CD14-positive monocyte (primary cell): ENCODE results near the gene ENTREP1. TPM values are rescaled to one million over a fixed set of nuclear protein-coding genes. Genes with fewer than 3 reads are reported as not detected.

Experiments
- DNase-seq, 3 donors: peaks; one replicate each; pipeline ENCODE4 v3.0.0-alpha.2; 2011 to 2022
- H2AFZ ChIP-seq: 2 replicates; pipeline ENCODE4 v1.6.0; 2012; ENCODE audit warnings: mild to moderate bottlenecking, low read depth, low read length, inconsistent platforms; ENCODE audit not compliant: insufficient read depth, poor library complexity, severe bottlenecking
- H3K27ac ChIP-seq, 2 donors: 1 replicate in 1 of 2; 2 replicates in 1 of 2; pipeline ENCODE4 v1.5.1; 2012 to 2013; ENCODE audit warnings: low read length in 2 of 2, control low read depth in 1 of 2, inconsistent platforms in 1 of 2, low read depth in 1 of 2, mild to moderate bottlenecking in 1 of 2
- H3K27me3 ChIP-seq, 2 donors: one replicate each; pipeline versions ENCODE4 v1.6.0 to v1.6.1; 2011 to 2013; ENCODE audit warnings: low read length in 2 of 2; ENCODE audit not compliant: control insufficient read depth in 2 of 2, insufficient read depth in 2 of 2
- H3K36me3 ChIP-seq, 2 donors: replicated peaks in 1 of 2; 1 replicate in 1 of 2; 2 replicates in 1 of 2; pipeline versions ENCODE4 v1.5.1 to v1.6.1; 2012 to 2013; ENCODE audit warnings: low read length in 2 of 2, control low read depth in 1 of 2, inconsistent platforms in 1 of 2, mild to moderate bottlenecking in 1 of 2; ENCODE audit not compliant: insufficient read depth in 2 of 2, control insufficient read depth in 1 of 2
- H3K4me1 ChIP-seq, 2 donors: 1 replicate in 1 of 2; 2 replicates in 1 of 2; pipeline versions ENCODE4 v1.5.1 to v1.6.1; 2012 to 2013; ENCODE audit warnings: low read length in 2 of 2, control low read depth in 1 of 2, inconsistent platforms in 1 of 2, mild to moderate bottlenecking in 1 of 2, moderate library complexity in 1 of 2; ENCODE audit not compliant: insufficient read depth in 2 of 2, control insufficient read depth in 1 of 2
- H3K4me2 ChIP-seq: replicated peaks from 2 replicates; pipeline ENCODE3; 2012; ENCODE audit warnings: low read length, moderate library complexity, mild to moderate bottlenecking; ENCODE audit not compliant: poor library complexity, severe bottlenecking; ENCODE audit errors: extremely low read depth
- H3K4me3 ChIP-seq, 3 experiments: fragments of 200-600 bp in 1 of 3; sonication (generic) in 1 of 3; replicated peaks in 1 of 3; 1 replicate in 2 of 3; 2 replicates in 1 of 3; pipeline ENCODE4 v1.5.1; 2011 to 2013; ENCODE audit warnings: low read length in 3 of 3, mild to moderate bottlenecking in 3 of 3, control low read depth in 2 of 3, low read depth in 2 of 3, inconsistent platforms in 1 of 3, moderate library complexity in 1 of 3
- H3K79me2 ChIP-seq: 2 replicates; pipeline ENCODE4 v1.6.0; 2012; ENCODE audit warnings: mild to moderate bottlenecking, control low read depth, inconsistent platforms, low read length, moderate library complexity; ENCODE audit not compliant: insufficient read depth
- H3K9ac ChIP-seq: 2 replicates; pipeline ENCODE4 v1.6.0; 2017; ENCODE audit warnings: low read length, mild to moderate bottlenecking; ENCODE audit not compliant: insufficient read depth, poor library complexity, severe bottlenecking
- H3K9me3 ChIP-seq, 2 donors: replicated peaks in 1 of 2; 1 replicate in 1 of 2; 2 replicates in 1 of 2; pipeline versions ENCODE4 v1.5.1 to v1.6.1; 2012 to 2013; ENCODE audit warnings: low read length in 2 of 2, control low read depth in 1 of 2; ENCODE audit not compliant: control insufficient read depth in 1 of 2, insufficient read depth in 1 of 2
- H4K20me1 ChIP-seq: 2 replicates; pipeline ENCODE4 v1.6.0; 2012; ENCODE audit warnings: mild to moderate bottlenecking, low read length, control low read depth, moderate library complexity; ENCODE audit not compliant: insufficient read depth
- H3K27ac Mint-ChIP-seq, 7 donors: one replicate each; pipeline ENCODE4 v1.8.0; 2020; ENCODE audit warnings: mild to moderate bottlenecking in 7 of 7, mixed read lengths in 7 of 7, moderate library complexity in 6 of 7, inconsistent platforms in 2 of 7
- H3K27me3 Mint-ChIP-seq, 3 donors: one replicate each; pipeline ENCODE4 v1.8.0; 2021 to 2022; ENCODE audit warnings: low read depth in 3 of 3, mild to moderate bottlenecking in 3 of 3, mixed read lengths in 3 of 3, moderate library complexity in 3 of 3, inconsistent platforms in 1 of 3
- H3K36me3 Mint-ChIP-seq, 2 donors: one replicate each; pipeline ENCODE4 v1.8.0; 2020; ENCODE audit warnings: mixed read lengths in 2 of 2, inconsistent platforms in 1 of 2, mild to moderate bottlenecking in 1 of 2
- H3K4me1 Mint-ChIP-seq: one replicate; pipeline ENCODE4 v1.8.0; 2020; ENCODE audit warnings: mild to moderate bottlenecking, mixed read lengths
- H3K4me3 Mint-ChIP-seq, 2 donors: one replicate each; pipeline ENCODE4 v1.8.0; 2020; ENCODE audit warnings: mild to moderate bottlenecking in 2 of 2, mixed read lengths in 2 of 2, moderate library complexity in 1 of 2
- H3K9me3 Mint-ChIP-seq, 7 donors: one replicate each; pipeline ENCODE4 v1.8.0; 2020 to 2022; ENCODE audit warnings: mixed read lengths in 7 of 7, mild to moderate bottlenecking in 6 of 7, moderate library complexity in 6 of 7, inconsistent platforms in 2 of 7
- WGBS: methylation state at CpG from one replicate; pipeline ENCODE4 v1.1.5; 2013; ENCODE audit warnings: missing lambda C conversion rate; ENCODE audit not compliant: insufficient coverage; 5-methylcytosine and 5-hydroxymethylcytosine counted together
- intact Hi-C, 2 donors: fragments of 100-400 bp; cut with micrococcal nuclease; formaldehyde crosslinking; loops; one replicate each; pipeline versions ENCODE4 v1.15.0 to v1.15.1; 2023
- polyA plus RNA-seq, 3 donors: library from polyadenylated mRNA; depleted of rRNA in 1 of 3; unstranded in 2 of 3; stranded (reverse) in 1 of 3; fragments of 300-500 nt in 2 of 3; fragments of >200 nt in 1 of 3; fragmentation: Illumina TruSeq in 2 of 3; gene quantifications; 1 replicate in 2 of 3; 2 replicates in 1 of 3; pipeline ENCODE4 v1.2.3, GENCODE V29; 2012 to 2021
- TF ChIP-seq, protein P1 (sequence below): fragments of 200-600 bp; IDR thresholded peaks from one replicate; pipeline ENCODE4 v1.8.0; 2022; ENCODE audit warnings: antibody characterized with exemption, mild to moderate bottlenecking

The ENTREP1 gene
- polyA plus RNA-seq, 3 donors = not detected

DNA sequence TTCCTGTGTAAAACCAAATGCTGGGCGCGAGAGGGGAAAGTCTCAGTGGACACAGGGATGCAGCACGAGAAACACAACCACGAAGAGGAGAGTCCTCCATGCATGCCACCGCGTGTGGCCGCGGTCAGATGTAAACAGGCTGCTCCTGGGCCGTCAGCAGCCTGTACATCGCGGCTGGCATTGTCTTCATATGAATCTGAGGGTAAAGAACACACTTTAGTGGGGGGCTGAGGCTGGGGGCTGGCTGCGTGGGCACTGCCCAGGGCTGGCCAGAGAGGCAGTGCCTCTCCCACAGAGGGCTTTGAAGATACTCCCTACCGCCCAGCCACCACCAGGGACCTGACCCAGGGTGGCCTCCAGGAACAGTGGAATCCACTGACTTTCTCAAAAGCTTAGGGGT lies 106.2 kb downstream of the ENTREP1 start:
- 95% methylated on average over 11 of the region's 13 CpGs for WGBS
- H3K27ac ChIP-seq = no peak overlapping the region
- no peak for DNase-seq
- H3K79me2 ChIP-seq = no peaks in the 10 kb centered on the region
- H3K36me3 ChIP-seq = no peaks in the 10 kb centered on the region
- TF ChIP-seq, protein P1, sequence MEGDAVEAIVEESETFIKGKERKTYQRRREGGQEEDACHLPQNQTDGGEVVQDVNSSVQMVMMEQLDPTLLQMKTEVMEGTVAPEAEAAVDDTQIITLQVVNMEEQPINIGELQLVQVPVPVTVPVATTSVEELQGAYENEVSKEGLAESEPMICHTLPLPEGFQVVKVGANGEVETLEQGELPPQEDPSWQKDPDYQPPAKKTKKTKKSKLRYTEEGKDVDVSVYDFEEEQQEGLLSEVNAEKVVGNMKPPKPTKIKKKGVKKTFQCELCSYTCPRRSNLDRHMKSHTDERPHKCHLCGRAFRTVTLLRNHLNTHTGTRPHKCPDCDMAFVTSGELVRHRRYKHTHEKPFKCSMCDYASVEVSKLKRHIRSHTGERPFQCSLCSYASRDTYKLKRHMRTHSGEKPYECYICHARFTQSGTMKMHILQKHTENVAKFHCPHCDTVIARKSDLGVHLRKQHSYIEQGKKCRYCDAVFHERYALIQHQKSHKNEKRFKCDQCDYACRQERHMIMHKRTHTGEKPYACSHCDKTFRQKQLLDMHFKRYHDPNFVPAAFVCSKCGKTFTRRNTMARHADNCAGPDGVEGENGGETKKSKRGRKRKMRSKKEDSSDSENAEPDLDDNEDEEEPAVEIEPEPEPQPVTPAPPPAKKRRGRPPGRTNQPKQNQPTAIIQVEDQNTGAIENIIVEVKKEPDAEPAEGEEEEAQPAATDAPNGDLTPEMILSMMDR = no peak
- no peaks in the 10 kb centered on the region for H3K4me1 ChIP-seq
- no peaks in the 10 kb centered on the region for H3K27me3 ChIP-seq
- no peak overlapping the region for H3K9ac ChIP-seq
- peaks cover 0 to 2% (median 0%) of the 10 kb centered on the region in 7 donors for H3K9me3 Mint-ChIP-seq
- H3K27ac Mint-ChIP-seq = no peak overlapping the region
- no peak overlapping the region for H2AFZ ChIP-seq
- no peaks in the 10 kb centered on the region for H4K20me1 ChIP-seq
- no peaks in the 10 kb centered on the region for H3K36me3 Mint-ChIP-seq
- no peak overlapping the region for H3K4me2 ChIP-seq
- peaks cover 0 to 1% (median 1%) of the 10 kb centered on the region in 3 donors for H3K27me3 Mint-ChIP-seq
- no peaks in the 10 kb centered on the region for H3K4me1 Mint-ChIP-seq
- no peaks in the 10 kb centered on the region for H3K9me3 ChIP-seq
- no peak overlapping the region for H3K4me3 ChIP-seq
- H3K4me3 Mint-ChIP-seq = no peak overlapping the region
- intact Hi-C loops = no loop called here

DNA sequence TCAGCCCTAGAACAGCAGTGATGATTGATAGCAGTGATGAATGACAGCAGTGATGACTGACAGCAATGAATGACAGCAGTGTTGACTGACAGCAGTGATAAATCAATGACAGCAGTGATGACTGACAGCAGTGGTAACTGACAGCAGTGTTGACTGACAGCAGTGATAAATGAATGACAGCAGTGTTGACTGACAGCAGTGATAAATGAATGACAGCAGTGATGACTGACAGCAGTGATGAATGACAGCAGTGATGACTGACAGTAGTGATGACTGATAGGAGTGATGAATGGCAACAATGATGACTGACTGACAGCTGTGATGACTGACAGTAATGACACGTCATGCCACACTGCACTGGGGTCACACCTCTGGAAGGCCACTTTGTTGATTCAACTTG lies 106.8 kb downstream of the ENTREP1 start:
- intact Hi-C loops = no loop called here
- H2AFZ ChIP-seq = no peak overlapping the region

More for the DNA sequence above, 106.8 kb downstream of the ENTREP1 start:
- Mint-ChIP-seq H3K27ac (no peak overlapping the region), H3K4me1 (no peaks in the 10 kb centered on the region), H3K4me3 (no peak overlapping the region), H3K9me3 (peaks cover 0 to 2% (median 0%) of the 10 kb centered on the region in 7 donors), H3K36me3 (no peaks in the 10 kb centered on the region), H3K27me3 (peaks cover 0 to 1% (median 1%) of the 10 kb centered on the region in 3 donors)
- Histone ChIP-seq H3K4me1 (no peaks in the 10 kb centered on the region), H3K36me3 (no peaks in the 10 kb centered on the region), H3K9ac (no peak overlapping the region), H3K27me3 (no peaks in the 10 kb centered on the region), H3K79me2 (no peaks in the 10 kb centered on the region), H3K4me3 (no peak overlapping the region), H3K9me3 (no peaks in the 10 kb centered on the region), H3K4me2 (no peak overlapping the region), H3K27ac (no peak overlapping the region), H4K20me1 (no peaks in the 10 kb centered on the region)
- TF ChIP-seq, protein P1 = no peak
- WGBS = 88% methylated on average over 1 of the region's 1 CpG
- DNase-seq = no peak
